ENCODE data around the gene RAD23B. TPM values are rescaled to one million over a fixed set of nuclear protein-coding genes. Genes with fewer than 3 reads are reported as not detected.

Gene RAD23B
- total and polyA plus RNA-seq, 2 of the 13 experiments (the other 11 are each of a cell fraction or from before 2014, with no cell fraction given): 133 to 156 TPM

DNA sequence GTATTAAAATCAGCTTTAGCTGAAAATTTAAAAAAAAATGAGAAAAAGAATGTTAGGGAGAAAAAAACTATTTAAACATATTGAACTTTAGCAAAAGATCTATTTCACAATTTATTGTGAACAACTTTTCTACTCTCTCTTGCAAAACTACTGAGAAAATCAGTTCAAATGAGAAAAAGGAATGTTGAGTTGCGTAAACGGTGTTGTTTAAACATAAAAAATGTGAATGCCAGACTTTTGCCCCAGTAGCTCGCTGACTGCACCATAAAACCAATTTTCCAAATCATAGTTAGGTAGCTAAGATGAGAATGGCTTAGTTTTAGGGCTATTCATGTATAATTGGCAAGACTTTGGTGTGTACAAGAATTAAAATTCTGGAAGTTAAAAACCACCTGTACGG, 13.4 kb upstream of the RAD23B start (continued):
- TF ChIP-seq ARID2 (CRISPR knock-in tag; IDR thresholded peaks at IDR 0.05; ENCODE audit: borderline replicate concordance): no peak
- no peak for TF ChIP-seq ZNF850 (CRISPR knock-in tag; conservative IDR thresholded peaks at IDR 0.05)
- TF ChIP-seq, protein P1, sequence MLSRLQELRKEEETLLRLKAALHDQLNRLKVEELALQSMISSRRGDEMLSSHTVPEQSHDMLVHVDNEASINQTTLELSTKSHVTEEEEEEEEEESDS (CRISPR knock-in tag; IDR thresholded peaks at IDR 0.05; ENCODE audit: borderline replicate concordance): no peak
- TF ChIP-seq ARID4A (CRISPR knock-in tag; IDR thresholded peaks at IDR 0.05; ENCODE audit: borderline replicate concordance): no peak
- no peak for TF ChIP-seq KAT7 (CRISPR knock-in tag; IDR thresholded peaks at IDR 0.05; ENCODE audit: borderline replicate concordance)
- TF ChIP-seq, protein P2, sequence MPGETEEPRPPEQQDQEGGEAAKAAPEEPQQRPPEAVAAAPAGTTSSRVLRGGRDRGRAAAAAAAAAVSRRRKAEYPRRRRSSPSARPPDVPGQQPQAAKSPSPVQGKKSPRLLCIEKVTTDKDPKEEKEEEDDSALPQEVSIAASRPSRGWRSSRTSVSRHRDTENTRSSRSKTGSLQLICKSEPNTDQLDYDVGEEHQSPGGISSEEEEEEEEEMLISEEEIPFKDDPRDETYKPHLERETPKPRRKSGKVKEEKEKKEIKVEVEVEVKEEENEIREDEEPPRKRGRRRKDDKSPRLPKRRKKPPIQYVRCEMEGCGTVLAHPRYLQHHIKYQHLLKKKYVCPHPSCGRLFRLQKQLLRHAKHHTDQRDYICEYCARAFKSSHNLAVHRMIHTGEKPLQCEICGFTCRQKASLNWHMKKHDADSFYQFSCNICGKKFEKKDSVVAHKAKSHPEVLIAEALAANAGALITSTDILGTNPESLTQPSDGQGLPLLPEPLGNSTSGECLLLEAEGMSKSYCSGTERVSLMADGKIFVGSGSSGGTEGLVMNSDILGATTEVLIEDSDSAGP (CRISPR knock-in tag; IDR thresholded peaks at IDR 0.05; ENCODE audit: borderline replicate concordance): no peak
- TF ChIP-seq SCMH1 (CRISPR knock-in tag; IDR thresholded peaks at IDR 0.05; ENCODE audit: borderline replicate concordance): no peak
- TF ChIP-seq ZFP62 (CRISPR knock-in tag; IDR thresholded peaks at IDR 0.05): no peak
- no peak for TF ChIP-seq SETDB1 (CRISPR knock-in tag; IDR thresholded peaks at IDR 0.05; ENCODE audit: borderline replicate concordance)
- TF ChIP-seq NR3C1 (CRISPR knock-in tag; IDR thresholded peaks at IDR 0.05): no peak
- no peak for TF ChIP-seq FOXK2 (IDR thresholded peaks at IDR 0.05)
- peak; percentile 60; the same call in 1 of the 2 replicates for TF ChIP-seq HDAC1 (CRISPR knock-in tag; IDR thresholded peaks at IDR 0.05)
- TF ChIP-seq TRIM24 (CRISPR knock-in tag; IDR thresholded peaks at IDR 0.05): no peak
- no peak for TF ChIP-seq ZNF124 (CRISPR knock-in tag; IDR thresholded peaks at IDR 0.05)
- TF ChIP-seq ATF7-NPFF (CRISPR knock-in tag; IDR thresholded peaks at IDR 0.05; ENCODE audit: low read depth): no peak
- no peak for TF ChIP-seq NRL (CRISPR knock-in tag; IDR thresholded peaks at IDR 0.05; ENCODE audit: borderline replicate concordance)
- TF ChIP-seq, protein P3, sequence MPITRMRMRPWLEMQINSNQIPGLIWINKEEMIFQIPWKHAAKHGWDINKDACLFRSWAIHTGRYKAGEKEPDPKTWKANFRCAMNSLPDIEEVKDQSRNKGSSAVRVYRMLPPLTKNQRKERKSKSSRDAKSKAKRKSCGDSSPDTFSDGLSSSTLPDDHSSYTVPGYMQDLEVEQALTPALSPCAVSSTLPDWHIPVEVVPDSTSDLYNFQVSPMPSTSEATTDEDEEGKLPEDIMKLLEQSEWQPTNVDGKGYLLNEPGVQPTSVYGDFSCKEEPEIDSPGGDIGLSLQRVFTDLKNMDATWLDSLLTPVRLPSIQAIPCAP (CRISPR knock-in tag; IDR thresholded peaks at IDR 0.05; ENCODE audit: low read depth): no peak
- TF ChIP-seq, protein P4, sequence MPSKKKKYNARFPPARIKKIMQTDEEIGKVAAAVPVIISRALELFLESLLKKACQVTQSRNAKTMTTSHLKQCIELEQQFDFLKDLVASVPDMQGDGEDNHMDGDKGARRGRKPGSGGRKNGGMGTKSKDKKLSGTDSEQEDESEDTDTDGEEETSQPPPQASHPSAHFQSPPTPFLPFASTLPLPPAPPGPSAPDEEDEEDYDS (CRISPR knock-in tag; IDR thresholded peaks at IDR 0.05): no peak
- no peak for TF ChIP-seq MNT (IDR thresholded peaks at IDR 0.05)
- TF ChIP-seq, protein P5, sequence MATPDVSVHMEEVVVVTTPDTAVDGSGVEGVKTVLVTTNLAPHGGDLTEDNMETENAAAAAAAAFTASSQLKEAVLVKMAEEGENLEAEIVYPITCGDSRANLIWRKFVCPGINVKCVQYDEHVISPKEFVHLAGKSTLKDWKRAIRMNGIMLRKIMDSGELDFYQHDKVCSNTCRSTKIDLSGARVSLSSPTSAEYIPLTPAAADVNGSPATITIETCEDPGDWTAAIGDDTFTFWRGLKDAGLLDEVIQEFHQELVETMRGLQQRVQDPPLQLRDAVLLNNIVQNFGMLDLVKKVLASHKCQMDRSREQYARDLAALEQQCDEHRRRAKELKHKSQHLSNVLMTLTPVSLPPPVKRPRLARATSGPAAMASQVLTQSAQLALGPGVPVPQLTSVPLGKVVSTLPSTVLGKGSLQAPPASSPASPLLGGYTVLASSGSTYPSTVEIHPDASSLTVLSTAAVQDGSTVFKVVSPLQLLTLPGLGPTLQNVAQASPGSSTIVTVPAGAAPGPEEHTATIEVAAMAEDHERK (CRISPR knock-in tag; IDR thresholded peaks at IDR 0.05; ENCODE audit: low read depth): no peak
- no peak for TF ChIP-seq ZNF629 (CRISPR knock-in tag; conservative IDR thresholded peaks at IDR 0.05)

Data from HepG2 (cell line).